GM12892 (cell line): ENCODE data around the gene PYM1.

Experiments used
- DNase-seq: peaks from one replicate; pipeline ENCODE4 v3.0.0; 2011; ENCODE audit not compliant: insufficient read length
- FAIRE-seq: peaks from 2 replicates; lab custom pipeline; 2011; peaks lifted over from hg19 to GRCh38; lab: Jason Lieb, UNC
- POLR2A ChIP-seq: IDR thresholded peaks from 2 replicates; pipeline ENCODE4 v1.6.1; 2011; ENCODE audit warnings: low read depth, low read length, control low read depth
- POLR2AphosphoS5 ChIP-seq: IDR thresholded peaks from 2 replicates; pipeline ENCODE4 v1.6.1; 2011; ENCODE audit warnings: low read depth, low read length, control low read depth
- TAF1 ChIP-seq: IDR thresholded peaks from 2 replicates; pipeline ENCODE4 v1.6.1; 2011; ENCODE audit warnings: low read depth, mild to moderate bottlenecking, control low read depth, low read length, borderline replicate concordance

The PYM1 gene

GRCh38 chr12:55934773-55935172 lies 7.1 kb upstream of the PYM1 start:
- TF ChIP-seq POLR2A (no peak), TAF1 (no peak), POLR2AphosphoS5 (no peak)
- FAIRE-seq, result no peak
- no peak for DNase-seq

GRCh38 chr12:55933799-55934742 lies 6.4 kb upstream of the PYM1 start:
- TF ChIP-seq POLR2A (no peak), TAF1 (no peak), POLR2AphosphoS5 (no peak)
- FAIRE-seq (no peak), DNase-seq (no peak)

- FAIRE-seq (no peak), DNase-seq (no peak)
These were observed 5.6 kb upstream of the PYM1 start for GRCh38 chr12:55933169-55933798.

DNA sequence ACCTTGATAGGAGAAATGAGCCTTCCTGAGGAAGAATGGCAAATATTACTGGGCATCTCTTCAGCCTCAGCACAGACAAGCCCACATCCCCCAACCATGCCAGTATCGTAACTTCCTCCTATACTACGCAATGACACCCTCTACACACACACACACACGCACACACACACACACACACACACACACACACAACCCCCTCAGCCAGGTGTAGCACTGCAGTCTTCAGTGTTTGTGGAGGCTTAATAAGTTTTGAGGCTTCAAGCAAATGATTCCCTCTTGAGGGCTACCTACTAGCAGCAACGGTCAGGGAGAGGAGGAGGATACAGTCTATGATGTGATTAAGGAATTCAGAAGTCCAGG lies 4.8 kb upstream of the PYM1 start:
- FAIRE-seq (peak; percentile 82), DNase-seq (no peak)
- TF ChIP-seq POLR2AphosphoS5, result no peak
- no peak for TF ChIP-seq POLR2A
- no peak for TF ChIP-seq TAF1

More at GRCh38 chr12:55933169-55933798, 5.6 kb upstream of the PYM1 start:
- no peak for TF ChIP-seq TAF1
- TF ChIP-seq POLR2AphosphoS5, result no peak
- TF ChIP-seq POLR2A, result no peak

- DNase-seq (no peak), FAIRE-seq (no peak)
- TF ChIP-seq TAF1 (no peak), POLR2A (no peak), POLR2AphosphoS5 (no peak)
These were observed 4.3 kb upstream of the PYM1 start for GRCh38 chr12:55931780-55932550.

- no peak for DNase-seq
- TF ChIP-seq POLR2AphosphoS5, result no peak
- TF ChIP-seq TAF1, result no peak
- FAIRE-seq, result no peak
These were observed 3.7 kb upstream of the PYM1 start for GRCh38 chr12:55931317-55931779.

DNA sequence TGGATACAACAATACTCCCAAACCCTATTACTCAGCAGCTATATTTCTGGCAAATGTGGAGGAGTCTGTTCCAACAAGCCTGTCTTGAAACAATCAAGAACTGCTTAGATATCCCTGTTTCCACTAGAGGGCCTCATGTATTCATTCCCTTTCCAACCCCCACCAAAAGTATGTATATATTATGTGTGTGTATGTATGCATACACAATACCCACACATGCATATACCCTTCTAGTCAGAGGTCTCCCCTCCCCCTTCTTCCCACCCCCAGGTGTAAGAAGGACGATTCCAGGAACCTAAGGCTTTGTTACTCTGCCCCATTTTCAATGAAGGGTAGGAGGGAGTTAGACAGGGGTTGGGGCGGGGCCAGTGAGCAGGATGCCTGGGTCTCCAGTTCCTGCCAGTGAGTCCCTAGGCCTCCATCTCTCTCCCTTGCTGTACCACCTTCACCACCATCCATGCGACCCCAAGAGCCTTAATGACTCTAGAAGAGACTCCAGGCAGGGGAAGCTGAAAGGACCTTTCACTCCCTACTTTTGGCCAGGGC lies 3.1 kb upstream of the PYM1 start, which contains the start of gene DGKA:
DGKA (plus strand) TSS at position 392 of the 546 bp plus-strand sequence. CDS start 5,342 bp downstream, outside the sequence.
- peak; percentile 52 for DNase-seq
- no peak for TF ChIP-seq POLR2AphosphoS5
- peak; percentile 43; the same call in 1 of the 2 replicates for TF ChIP-seq POLR2A
- FAIRE-seq, result peak; percentile 9

GRCh38 chr12:55929306-55929791 lies 1.7 kb upstream of the PYM1 start:
- peak; percentile 78; the same call in 1 of the 2 replicates for TF ChIP-seq TAF1
- peak; percentile 78; the same call in 1 of the 2 replicates for TF ChIP-seq POLR2A
- TF ChIP-seq POLR2AphosphoS5, result no peak
- DNase-seq (peak; percentile 71), FAIRE-seq (peak; percentile 42)

DNA sequence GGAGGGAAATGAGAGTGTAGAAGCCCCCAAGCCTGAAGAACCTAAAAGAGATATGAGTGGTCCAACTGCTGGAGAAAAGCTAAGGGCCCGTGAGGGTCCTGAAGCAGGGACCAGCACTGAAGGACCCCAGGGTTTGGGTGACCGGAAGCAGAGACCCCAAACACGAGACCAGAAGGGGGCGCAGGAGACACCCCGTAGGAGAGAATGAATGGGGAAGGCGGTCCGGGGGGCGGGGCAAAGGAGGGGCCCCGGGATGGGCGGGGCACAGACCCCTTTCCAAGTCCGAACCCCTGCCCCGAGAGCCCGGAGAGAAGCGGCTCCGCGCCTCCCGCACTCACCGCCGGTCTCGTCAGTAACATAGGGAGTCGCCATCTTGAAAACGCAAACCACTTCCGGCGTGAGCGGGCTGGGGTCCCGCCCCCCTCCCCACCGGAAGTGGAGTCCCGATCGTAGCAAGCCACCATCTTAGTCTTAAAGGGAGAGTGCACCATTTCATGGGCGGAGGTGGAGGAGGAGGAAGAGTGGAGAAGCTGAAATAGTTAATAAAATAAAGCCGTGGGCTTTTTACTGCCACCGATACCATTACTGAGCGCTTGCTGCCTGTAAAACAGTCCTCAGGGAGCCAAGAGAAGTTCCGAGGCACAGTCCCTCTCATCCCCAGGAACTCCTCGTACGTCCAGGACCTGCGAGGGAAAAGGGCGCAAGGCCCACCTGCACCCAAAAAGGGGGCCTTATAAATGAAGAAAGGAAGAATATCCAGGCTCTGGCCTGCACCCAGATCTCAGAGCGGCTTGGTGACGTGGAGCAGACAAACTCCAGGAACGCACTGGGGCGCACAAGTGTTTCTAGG lies 731 bp downstream of the PYM1 start:
- peak; percentile 86 for FAIRE-seq
- TF ChIP-seq POLR2AphosphoS5 (no peak), TAF1 (peak; percentile 83), POLR2A (peak; percentile 71; the same call in 1 of the 2 replicates)
- peak; percentile 74 for DNase-seq

DNA sequence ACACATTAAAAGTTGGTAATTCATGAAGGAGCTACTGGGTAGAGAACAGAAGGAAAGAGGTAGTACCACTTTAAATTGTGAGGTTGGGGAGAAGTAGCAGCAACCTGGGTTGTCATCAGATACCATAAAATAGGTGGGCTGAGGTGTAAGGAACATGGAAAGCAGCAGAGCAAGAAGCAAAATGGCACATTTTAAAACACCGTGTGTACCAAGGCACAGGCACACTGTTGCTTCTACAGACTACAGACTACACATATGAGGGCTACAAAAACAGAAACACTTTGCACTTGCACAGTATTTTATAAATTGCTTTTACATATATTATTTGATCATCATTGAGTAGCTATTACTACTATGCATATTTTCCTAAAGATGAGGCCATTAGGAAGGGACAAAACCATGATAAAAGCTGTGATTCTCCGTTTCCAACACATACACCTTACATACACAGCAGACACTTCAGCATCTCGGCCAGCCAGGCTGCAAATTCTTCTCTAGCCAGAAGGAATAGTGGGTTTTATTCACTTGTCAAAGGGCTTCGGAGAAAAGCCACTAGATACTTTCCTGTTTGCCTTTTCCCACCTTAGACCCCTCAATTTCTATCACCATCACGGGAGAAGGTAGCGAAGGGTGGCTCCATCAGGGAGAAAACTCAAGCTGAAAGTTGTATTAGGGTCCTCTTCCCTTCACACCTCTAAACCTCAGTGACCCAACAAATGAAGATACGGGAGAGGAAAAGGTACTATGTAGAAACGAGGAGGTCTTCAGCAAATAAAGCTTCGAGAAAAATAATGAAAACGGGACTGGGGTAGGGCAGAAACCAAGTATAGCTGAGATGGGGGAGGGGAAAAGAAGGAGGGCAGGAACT lies 1.6 kb downstream of the PYM1 start:
- DNase-seq, result no peak
- TF ChIP-seq TAF1, result no peak
- TF ChIP-seq POLR2A, result no peak
- TF ChIP-seq POLR2AphosphoS5, result no peak
- no peak for FAIRE-seq
